CD14-positive monocyte (primary cell): Measurements from ENCODE around the gene BCKDHB. TPM values are rescaled to one million over a fixed set of nuclear protein-coding genes. Genes with fewer than 3 reads are reported as not detected.

Source experiments
- DNase-seq, 3 donors: peaks; one replicate each; pipeline ENCODE4 v3.0.0-alpha.2; 2011 to 2022
- H2AFZ ChIP-seq: 2 replicates; pipeline ENCODE4 v1.6.0; 2012; ENCODE audit warnings: mild to moderate bottlenecking, low read depth, low read length, inconsistent platforms; ENCODE audit not compliant: insufficient read depth, poor library complexity, severe bottlenecking
- H3K27ac ChIP-seq, 2 donors: 1 replicate in 1 of 2; 2 replicates in 1 of 2; pipeline ENCODE4 v1.5.1; 2012 to 2013; ENCODE audit warnings: low read length in 2 of 2, control low read depth in 1 of 2, inconsistent platforms in 1 of 2, low read depth in 1 of 2, mild to moderate bottlenecking in 1 of 2
- H3K27me3 ChIP-seq, 2 donors: one replicate each; pipeline versions ENCODE4 v1.6.0 to v1.6.1; 2011 to 2013; ENCODE audit warnings: low read length in 2 of 2; ENCODE audit not compliant: control insufficient read depth in 2 of 2, insufficient read depth in 2 of 2
- H3K36me3 ChIP-seq, 2 donors: replicated peaks in 1 of 2; 1 replicate in 1 of 2; 2 replicates in 1 of 2; pipeline versions ENCODE4 v1.5.1 to v1.6.1; 2012 to 2013; ENCODE audit warnings: low read length in 2 of 2, control low read depth in 1 of 2, inconsistent platforms in 1 of 2, mild to moderate bottlenecking in 1 of 2; ENCODE audit not compliant: insufficient read depth in 2 of 2, control insufficient read depth in 1 of 2
- H3K4me1 ChIP-seq, 2 donors: 1 replicate in 1 of 2; 2 replicates in 1 of 2; pipeline versions ENCODE4 v1.5.1 to v1.6.1; 2012 to 2013; ENCODE audit warnings: low read length in 2 of 2, control low read depth in 1 of 2, inconsistent platforms in 1 of 2, mild to moderate bottlenecking in 1 of 2, moderate library complexity in 1 of 2; ENCODE audit not compliant: insufficient read depth in 2 of 2, control insufficient read depth in 1 of 2
- H3K4me2 ChIP-seq: replicated peaks from 2 replicates; pipeline ENCODE3; 2012; ENCODE audit warnings: low read length, moderate library complexity, mild to moderate bottlenecking; ENCODE audit not compliant: poor library complexity, severe bottlenecking; ENCODE audit errors: extremely low read depth
- H3K4me3 ChIP-seq, 3 experiments: fragments of 200-600 bp in 1 of 3; sonication (generic) in 1 of 3; replicated peaks in 1 of 3; 1 replicate in 2 of 3; 2 replicates in 1 of 3; pipeline ENCODE4 v1.5.1; 2011 to 2013; ENCODE audit warnings: low read length in 3 of 3, mild to moderate bottlenecking in 3 of 3, control low read depth in 2 of 3, low read depth in 2 of 3, inconsistent platforms in 1 of 3, moderate library complexity in 1 of 3
- H3K79me2 ChIP-seq: 2 replicates; pipeline ENCODE4 v1.6.0; 2012; ENCODE audit warnings: mild to moderate bottlenecking, control low read depth, inconsistent platforms, low read length, moderate library complexity; ENCODE audit not compliant: insufficient read depth
- H3K9ac ChIP-seq: 2 replicates; pipeline ENCODE4 v1.6.0; 2017; ENCODE audit warnings: low read length, mild to moderate bottlenecking; ENCODE audit not compliant: insufficient read depth, poor library complexity, severe bottlenecking
- H3K9me3 ChIP-seq, 2 donors: replicated peaks in 1 of 2; 1 replicate in 1 of 2; 2 replicates in 1 of 2; pipeline versions ENCODE4 v1.5.1 to v1.6.1; 2012 to 2013; ENCODE audit warnings: low read length in 2 of 2, control low read depth in 1 of 2; ENCODE audit not compliant: control insufficient read depth in 1 of 2, insufficient read depth in 1 of 2
- H4K20me1 ChIP-seq: 2 replicates; pipeline ENCODE4 v1.6.0; 2012; ENCODE audit warnings: mild to moderate bottlenecking, low read length, control low read depth, moderate library complexity; ENCODE audit not compliant: insufficient read depth
- H3K27ac Mint-ChIP-seq, 7 donors: one replicate each; pipeline ENCODE4 v1.8.0; 2020; ENCODE audit warnings: mild to moderate bottlenecking in 7 of 7, mixed read lengths in 7 of 7, moderate library complexity in 6 of 7, inconsistent platforms in 2 of 7
- H3K27me3 Mint-ChIP-seq, 3 donors: one replicate each; pipeline ENCODE4 v1.8.0; 2021 to 2022; ENCODE audit warnings: low read depth in 3 of 3, mild to moderate bottlenecking in 3 of 3, mixed read lengths in 3 of 3, moderate library complexity in 3 of 3, inconsistent platforms in 1 of 3
- H3K36me3 Mint-ChIP-seq, 2 donors: one replicate each; pipeline ENCODE4 v1.8.0; 2020; ENCODE audit warnings: mixed read lengths in 2 of 2, inconsistent platforms in 1 of 2, mild to moderate bottlenecking in 1 of 2
- H3K4me1 Mint-ChIP-seq: one replicate; pipeline ENCODE4 v1.8.0; 2020; ENCODE audit warnings: mild to moderate bottlenecking, mixed read lengths
- H3K4me3 Mint-ChIP-seq, 2 donors: one replicate each; pipeline ENCODE4 v1.8.0; 2020; ENCODE audit warnings: mild to moderate bottlenecking in 2 of 2, mixed read lengths in 2 of 2, moderate library complexity in 1 of 2
- H3K9me3 Mint-ChIP-seq, 7 donors: one replicate each; pipeline ENCODE4 v1.8.0; 2020 to 2022; ENCODE audit warnings: mixed read lengths in 7 of 7, mild to moderate bottlenecking in 6 of 7, moderate library complexity in 6 of 7, inconsistent platforms in 2 of 7
- WGBS: methylation state at CpG from one replicate; pipeline ENCODE4 v1.1.5; 2013; ENCODE audit warnings: missing lambda C conversion rate; ENCODE audit not compliant: insufficient coverage; 5-methylcytosine and 5-hydroxymethylcytosine counted together
- intact Hi-C, 2 donors: fragments of 100-400 bp; cut with micrococcal nuclease; formaldehyde crosslinking; loops; one replicate each; pipeline versions ENCODE4 v1.15.0 to v1.15.1; 2023
- polyA plus RNA-seq, 3 donors: library from polyadenylated mRNA; depleted of rRNA in 1 of 3; unstranded in 2 of 3; stranded (reverse) in 1 of 3; fragments of 300-500 nt in 2 of 3; fragments of >200 nt in 1 of 3; fragmentation: Illumina TruSeq in 2 of 3; gene quantifications; 1 replicate in 2 of 3; 2 replicates in 1 of 3; pipeline ENCODE4 v1.2.3, GENCODE V29; 2012 to 2021
- TF ChIP-seq, protein P1 (sequence below): fragments of 200-600 bp; IDR thresholded peaks from one replicate; pipeline ENCODE4 v1.8.0; 2022; ENCODE audit warnings: antibody characterized with exemption, mild to moderate bottlenecking

Gene BCKDHB
- polyA plus RNA-seq, 3 donors, result 1.8 to 4.6 (median 4.0) TPM

DNA sequence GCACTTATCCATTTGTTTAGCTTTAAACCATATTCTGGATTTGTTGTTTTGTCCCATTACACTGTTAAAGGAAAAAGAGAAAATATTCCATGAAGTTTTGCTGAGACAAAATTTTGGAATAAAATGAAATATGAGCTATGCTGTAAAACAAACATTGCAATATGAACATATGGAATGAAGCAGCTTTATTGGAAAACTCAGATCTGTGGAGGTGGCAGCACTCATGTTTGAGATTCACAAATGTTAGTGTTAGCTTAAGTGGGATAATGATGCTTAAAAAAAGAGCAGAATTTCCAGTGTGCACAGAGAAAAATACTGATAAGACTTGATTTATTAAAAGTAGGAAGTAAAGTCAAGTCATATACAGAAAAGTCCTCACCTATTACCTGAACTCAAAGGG, 196.2 kb downstream of the BCKDHB start:
- no peak for DNase-seq
- H3K27ac ChIP-seq, result no peak overlapping the region
- H4K20me1 ChIP-seq, result no peaks in the 10 kb centered on the region
- no peaks in the 10 kb centered on the region for H3K27me3 ChIP-seq
- Mint-ChIP-seq H3K27ac (no peak overlapping the region), H3K27me3 (no peaks in the 10 kb centered on the region), H3K36me3 (no peaks in the 10 kb centered on the region), H3K4me1 (no peaks in the 10 kb centered on the region), H3K4me3 (no peak overlapping the region), H3K9me3 (peaks cover 0 to 17% (median 5%) of the 10 kb centered on the region in 7 donors)
- no peak overlapping the region for H3K4me2 ChIP-seq
- no peaks in the 10 kb centered on the region for H3K4me1 ChIP-seq
- peaks cover 3 to 11% of the 10 kb centered on the region in 2 donors for H3K9me3 ChIP-seq
- TF ChIP-seq, protein P1, sequence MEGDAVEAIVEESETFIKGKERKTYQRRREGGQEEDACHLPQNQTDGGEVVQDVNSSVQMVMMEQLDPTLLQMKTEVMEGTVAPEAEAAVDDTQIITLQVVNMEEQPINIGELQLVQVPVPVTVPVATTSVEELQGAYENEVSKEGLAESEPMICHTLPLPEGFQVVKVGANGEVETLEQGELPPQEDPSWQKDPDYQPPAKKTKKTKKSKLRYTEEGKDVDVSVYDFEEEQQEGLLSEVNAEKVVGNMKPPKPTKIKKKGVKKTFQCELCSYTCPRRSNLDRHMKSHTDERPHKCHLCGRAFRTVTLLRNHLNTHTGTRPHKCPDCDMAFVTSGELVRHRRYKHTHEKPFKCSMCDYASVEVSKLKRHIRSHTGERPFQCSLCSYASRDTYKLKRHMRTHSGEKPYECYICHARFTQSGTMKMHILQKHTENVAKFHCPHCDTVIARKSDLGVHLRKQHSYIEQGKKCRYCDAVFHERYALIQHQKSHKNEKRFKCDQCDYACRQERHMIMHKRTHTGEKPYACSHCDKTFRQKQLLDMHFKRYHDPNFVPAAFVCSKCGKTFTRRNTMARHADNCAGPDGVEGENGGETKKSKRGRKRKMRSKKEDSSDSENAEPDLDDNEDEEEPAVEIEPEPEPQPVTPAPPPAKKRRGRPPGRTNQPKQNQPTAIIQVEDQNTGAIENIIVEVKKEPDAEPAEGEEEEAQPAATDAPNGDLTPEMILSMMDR, result no peak
- no peak overlapping the region for H3K9ac ChIP-seq
- no peaks in the 10 kb centered on the region for H3K79me2 ChIP-seq
- no peak overlapping the region for H2AFZ ChIP-seq
- intact Hi-C loops, result no loop called here
- H3K36me3 ChIP-seq, result no peaks in the 10 kb centered on the region
- no peak overlapping the region for H3K4me3 ChIP-seq

DNA sequence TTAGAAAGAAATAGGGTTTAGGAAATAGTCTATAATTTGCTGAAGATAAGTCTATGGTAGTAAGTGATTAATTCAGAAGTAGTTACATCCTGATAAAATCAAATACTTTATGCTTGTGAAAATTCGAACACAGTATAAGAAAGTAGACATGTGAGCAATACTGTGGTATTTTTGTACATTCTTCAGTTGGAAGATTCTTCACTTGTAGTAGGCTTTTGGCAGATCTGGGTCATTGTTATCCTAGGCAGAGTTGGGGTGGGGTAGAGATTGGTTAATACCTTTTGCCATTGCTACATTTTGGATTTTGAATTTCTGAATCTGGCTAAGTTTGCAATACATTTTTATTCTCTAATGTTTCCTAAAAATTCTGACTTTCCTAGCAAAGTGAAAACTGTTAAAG, 197.5 kb downstream of the BCKDHB start:
- Mint-ChIP-seq H3K27me3 (no peaks in the 10 kb centered on the region), H3K36me3 (no peaks in the 10 kb centered on the region), H3K9me3 (peaks cover 0 to 10% (median 4%) of the 10 kb centered on the region in 7 donors), H3K4me1 (no peaks in the 10 kb centered on the region), H3K27ac (no peak overlapping the region), H3K4me3 (no peak overlapping the region)
- Histone ChIP-seq H4K20me1 (no peaks in the 10 kb centered on the region), H3K9ac (no peak overlapping the region), H3K4me2 (no peak overlapping the region), H3K36me3 (no peaks in the 10 kb centered on the region), H3K27ac (no peak overlapping the region), H3K27me3 (no peaks in the 10 kb centered on the region), H2AFZ (no peak overlapping the region), H3K9me3 (peaks cover 0 to 4% of the 10 kb centered on the region in 2 donors), H3K4me1 (no peaks in the 10 kb centered on the region), H3K79me2 (no peaks in the 10 kb centered on the region), H3K4me3 (no peak overlapping the region)
- TF ChIP-seq, protein P1, result no peak
- WGBS, result no CpG with 5 or more reads among the region's 1 CpG
- intact Hi-C loops, result no loop called here
- no peak for DNase-seq
